SK-N-SH treated with all-trans-retinoic acid at 6 μM for 48 hours (cell line): ENCODE data around the gene FYN.

Experiments used
- ATAC-seq: fragments of 200-7000 bp; cut with Tn5 transposase; 3 replicates; pipeline ENCODE4 v1.9.1; 2020; ENCODE audit warnings: mild to moderate bottlenecking, moderate library complexity
- ARNTL ChIP-seq: fragments of 450-650 bp; formaldehyde crosslinking; IDR thresholded peaks from 2 replicates; pipeline ENCODE4 v1.5.0; 2020; ENCODE audit warnings: low read depth, mild to moderate bottlenecking, moderate library complexity, borderline replicate concordance
- BACH2 ChIP-seq: fragments of 250-450 bp; sonication (Bioruptor Pico); IDR thresholded peaks from 2 replicates; pipeline ENCODE4 v1.9.0; 2021; ENCODE audit warnings: mild to moderate bottlenecking, borderline replicate concordance
- CREB5 ChIP-seq: fragments of 250-450 bp; sonication (Bioruptor Pico); IDR thresholded peaks from 2 replicates; pipeline ENCODE4 v1.5.1; 2020; ENCODE audit warnings: low read depth, mild to moderate bottlenecking, moderate library complexity
- CSRNP3 ChIP-seq: fragments of 250-450 bp; sonication (Bioruptor Pico); IDR thresholded peaks from 2 replicates; pipeline ENCODE4 v1.5.1; 2021; ENCODE audit warnings: mild to moderate bottlenecking, moderate library complexity
- ESRRG ChIP-seq: fragments of 250-450 bp; sonication (Bioruptor Pico); IDR thresholded peaks from 2 replicates; pipeline ENCODE4 v1.6.1; 2021; ENCODE audit warnings: mild to moderate bottlenecking
- GLIS3 ChIP-seq: fragments of 250-450 bp; sonication (Bioruptor Pico); IDR thresholded peaks from 2 replicates; pipeline ENCODE4 v1.5.0; 2020; ENCODE audit warnings: mild to moderate bottlenecking, moderate library complexity
- ISL1 ChIP-seq: fragments of 250-450 bp; sonication (Bioruptor Pico); IDR thresholded peaks from 2 replicates; pipeline ENCODE4 v2.1.2; 2022; ENCODE audit warnings: mild to moderate bottlenecking, moderate library complexity
- PATZ1 ChIP-seq: fragments of 250-450 bp; sonication (Bioruptor Pico); IDR thresholded peaks from 2 replicates; pipeline ENCODE4 v1.8.0; 2020; ENCODE audit warnings: mild to moderate bottlenecking, moderate library complexity, borderline replicate concordance
- POU6F1 ChIP-seq: fragments of 250-450 bp; sonication (Bioruptor Pico); IDR thresholded peaks from 2 replicates; pipeline ENCODE4 v1.8.0; 2021; ENCODE audit warnings: low read depth, mild to moderate bottlenecking, moderate library complexity, borderline replicate concordance
- PPARA ChIP-seq: fragments of 250-450 bp; sonication (Bioruptor Pico); IDR thresholded peaks from 2 replicates; pipeline ENCODE4 v1.5.0; 2020; ENCODE audit warnings: mild to moderate bottlenecking, borderline replicate concordance
- RARB ChIP-seq: fragments of 250-450 bp; sonication (Bioruptor Pico); IDR thresholded peaks from 2 replicates; pipeline ENCODE4 v1.8.0; 2021; ENCODE audit warnings: mild to moderate bottlenecking, moderate library complexity
- SNAI2 ChIP-seq: fragments of 250-450 bp; sonication (Bioruptor Pico); IDR thresholded peaks from 2 replicates; pipeline ENCODE4 v1.5.0; 2020; ENCODE audit warnings: mild to moderate bottlenecking, moderate library complexity
- TOX ChIP-seq: fragments of 250-450 bp; sonication (Bioruptor Pico); IDR thresholded peaks from 2 replicates; pipeline ENCODE4 v1.8.0; 2021; ENCODE audit warnings: mild to moderate bottlenecking, moderate library complexity, borderline replicate concordance
- TSHZ2 ChIP-seq: fragments of 250-450 bp; sonication (Bioruptor Pico); IDR thresholded peaks from 2 replicates; pipeline ENCODE4 v1.5.0; 2020; ENCODE audit warnings: mild to moderate bottlenecking, moderate library complexity
- ZC3H10 ChIP-seq: fragments of 250-450 bp; sonication (Bioruptor Pico); IDR thresholded peaks from 2 replicates; pipeline ENCODE4 v1.5.1; 2021; ENCODE audit warnings: mild to moderate bottlenecking, moderate library complexity
- ZFP3 ChIP-seq: fragments of 250-450 bp; sonication (Bioruptor Pico); IDR thresholded peaks from 2 replicates; pipeline ENCODE4 v1.5.0; 2020; ENCODE audit warnings: mild to moderate bottlenecking, moderate library complexity
- ZFP30 ChIP-seq: fragments of 450-650 bp; formaldehyde crosslinking; IDR thresholded peaks from 2 replicates; pipeline ENCODE4 v1.5.0; 2022; ENCODE audit warnings: mild to moderate bottlenecking, moderate library complexity
- ZNF565 ChIP-seq: fragments of 450-650 bp; formaldehyde crosslinking; conservative IDR thresholded peaks from 2 replicates; pipeline ENCODE4 v1.5.0; 2020; ENCODE audit warnings: low read depth, mild to moderate bottlenecking, moderate library complexity
- ZNF70 ChIP-seq: fragments of 450-650 bp; formaldehyde crosslinking; IDR thresholded peaks from 2 replicates; pipeline ENCODE4 v1.5.0; 2020; ENCODE audit warnings: mild to moderate bottlenecking, moderate library complexity
- ZNF8 ChIP-seq: fragments of 450-650 bp; formaldehyde crosslinking; IDR thresholded peaks from 2 replicates; pipeline ENCODE4 v1.5.0; 2020; ENCODE audit warnings: mild to moderate bottlenecking, moderate library complexity

Gene FYN

GRCh38 chr6:111764238-111765175 is 108.7 kb downstream of the FYN start:
- no peak for ATAC-seq

GRCh38 chr6:111763381-111763780 is 109.9 kb downstream of the FYN start:
- ATAC-seq = no peak
- no peak for TF ChIP-seq ZNF565
- TF ChIP-seq GLIS3 (CRISPR knock-in tag) = no peak
- no peak for TF ChIP-seq ZNF8 (CRISPR knock-in tag)
- TF ChIP-seq ZFP3 (CRISPR knock-in tag) = no peak
- no peak for TF ChIP-seq PATZ1 (CRISPR knock-in tag)
- no peak for TF ChIP-seq CSRNP3 (CRISPR knock-in tag)

More at GRCh38 chr6:111764238-111765175, 108.7 kb downstream of the FYN start:
- TF ChIP-seq POU6F1 (CRISPR knock-in tag) (no peak), ZNF565 (no peak)

- no peak for ATAC-seq
- TF ChIP-seq PATZ1 (CRISPR knock-in tag) = no peak
- no peak for TF ChIP-seq TOX (CRISPR knock-in tag)
- no peak for TF ChIP-seq ZFP3 (CRISPR knock-in tag)
- no peak for TF ChIP-seq ZNF8 (CRISPR knock-in tag)
- TF ChIP-seq CSRNP3 (CRISPR knock-in tag) = no peak
- no peak for TF ChIP-seq BACH2 (CRISPR knock-in tag)
- no peak for TF ChIP-seq SNAI2 (CRISPR knock-in tag)
- TF ChIP-seq ZNF565 = no peak
- no peak for TF ChIP-seq ESRRG
- TF ChIP-seq CREB5 (CRISPR knock-in tag) = no peak
- TF ChIP-seq RARB (CRISPR knock-in tag) = no peak
- TF ChIP-seq TSHZ2 (CRISPR knock-in tag) = no peak
- TF ChIP-seq PPARA (CRISPR knock-in tag) = no peak
- no peak for TF ChIP-seq POU6F1 (CRISPR knock-in tag)
- TF ChIP-seq ZNF70 = no peak
- no peak for TF ChIP-seq ZC3H10
- TF ChIP-seq ZFP30 (CRISPR knock-in tag) = no peak
- TF ChIP-seq ARNTL (CRISPR knock-in tag) = no peak
- TF ChIP-seq ISL1 (CRISPR knock-in tag) = no peak
- TF ChIP-seq, all 23 proteins: peak for 0
Measured at GRCh38 chr6:111761783-111762312, 111.4 kb downstream of the FYN start.
